ENCODE results near the gene ALPK3. TPM values are rescaled to one million over a fixed set of nuclear protein-coding genes. Genes with fewer than 3 reads are reported as not detected.

Gene ALPK3
- total and polyA plus RNA-seq, 2 donors, result 1.1 to 1.3 TPM

DNA sequence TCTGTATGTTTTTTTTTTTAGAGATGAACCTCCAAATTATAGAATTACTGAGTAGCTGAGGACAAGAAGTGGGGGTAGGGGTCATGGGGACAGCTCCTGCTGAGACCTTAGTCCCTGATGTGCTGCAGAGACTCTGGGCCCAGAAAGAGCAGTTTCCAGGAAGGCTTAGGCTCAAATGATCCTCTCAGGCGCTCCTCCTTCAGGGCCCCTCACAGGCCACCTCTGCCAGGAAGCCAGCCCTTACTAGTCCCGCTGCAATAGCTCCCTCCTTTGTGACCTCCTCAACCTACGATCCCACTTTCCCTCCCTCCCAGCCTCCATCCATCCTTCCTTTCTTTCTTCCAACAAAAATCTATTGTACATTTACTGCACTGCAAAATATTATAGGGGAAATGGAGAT lies 91.9 kb downstream of the ALPK3 start:
- no peak overlapping the region for H3K4me3 ChIP-seq (ENCODE audit: low read length in 2 of 2)
- no peak for DNase-seq (ENCODE audit: low read depth in 6 of 9, low spot score in 9 of 9)
- peaks cover 0 to 3% of the 10 kb centered on the region in 2 donors for H3K4me1 ChIP-seq (ENCODE audit: control insufficient read depth in 2 of 2, insufficient read depth in 2 of 2, low read length in 2 of 2)
- no peaks in the 10 kb centered on the region for H3K36me3 ChIP-seq (ENCODE audit: control insufficient read depth in 2 of 2, insufficient read depth in 2 of 2, low read length in 1 of 2)
- H3K27ac ChIP-seq (ENCODE audit: low read depth in 1 of 2, low read length in 1 of 2), result no peak overlapping the region
- H3K27me3 ChIP-seq (ENCODE audit: control insufficient read depth in 2 of 2, insufficient read depth in 1 of 2, low read length in 1 of 2), result no peaks in the 10 kb centered on the region
- 93% methylated on average over 3 of the region's 3 CpGs for WGBS
- no peaks in the 10 kb centered on the region for H3K9me3 ChIP-seq (ENCODE audit: control insufficient read depth in 2 of 2, insufficient read depth in 1 of 2, low read length in 1 of 2)

DNA sequence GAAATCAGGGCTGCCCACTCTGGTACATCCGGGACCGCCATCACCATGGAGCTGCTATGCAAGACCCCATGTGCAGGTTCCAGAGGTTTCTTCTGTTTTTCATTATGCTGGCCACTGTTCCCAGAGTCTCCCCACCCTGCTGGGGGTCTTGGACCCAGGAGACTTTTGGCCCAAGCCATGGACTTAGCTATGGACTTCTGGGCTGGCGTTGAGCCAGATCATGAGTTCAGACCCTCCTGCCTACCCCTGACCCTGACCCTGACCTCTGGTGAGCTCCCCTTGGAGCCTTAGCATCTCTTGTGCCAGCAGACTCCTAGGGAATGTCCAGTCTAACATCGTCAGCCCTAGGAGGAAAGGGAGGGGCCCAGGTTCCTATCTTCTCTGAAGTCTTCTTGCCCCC lies 92.6 kb downstream of the ALPK3 start:
- Histone ChIP-seq H3K9me3 (ENCODE audit: control insufficient read depth in 2 of 2, insufficient read depth in 1 of 2, low read length in 1 of 2) (no peaks in the 10 kb centered on the region), H3K4me3 (ENCODE audit: low read length in 2 of 2) (no peak overlapping the region), H3K27ac (ENCODE audit: low read depth in 1 of 2, low read length in 1 of 2) (no peak overlapping the region), H3K4me1 (ENCODE audit: control insufficient read depth in 2 of 2, insufficient read depth in 2 of 2, low read length in 2 of 2) (peaks cover 0 to 8% of the 10 kb centered on the region in 2 donors), H3K36me3 (ENCODE audit: control insufficient read depth in 2 of 2, insufficient read depth in 2 of 2, low read length in 1 of 2) (no peaks in the 10 kb centered on the region), H3K27me3 (ENCODE audit: control insufficient read depth in 2 of 2, insufficient read depth in 1 of 2, low read length in 1 of 2) (no peaks in the 10 kb centered on the region)
- DNase-seq (ENCODE audit: low read depth in 6 of 9, low spot score in 9 of 9), result no peak
- 92% methylated on average over 4 of the region's 4 CpGs for WGBS

DNA sequence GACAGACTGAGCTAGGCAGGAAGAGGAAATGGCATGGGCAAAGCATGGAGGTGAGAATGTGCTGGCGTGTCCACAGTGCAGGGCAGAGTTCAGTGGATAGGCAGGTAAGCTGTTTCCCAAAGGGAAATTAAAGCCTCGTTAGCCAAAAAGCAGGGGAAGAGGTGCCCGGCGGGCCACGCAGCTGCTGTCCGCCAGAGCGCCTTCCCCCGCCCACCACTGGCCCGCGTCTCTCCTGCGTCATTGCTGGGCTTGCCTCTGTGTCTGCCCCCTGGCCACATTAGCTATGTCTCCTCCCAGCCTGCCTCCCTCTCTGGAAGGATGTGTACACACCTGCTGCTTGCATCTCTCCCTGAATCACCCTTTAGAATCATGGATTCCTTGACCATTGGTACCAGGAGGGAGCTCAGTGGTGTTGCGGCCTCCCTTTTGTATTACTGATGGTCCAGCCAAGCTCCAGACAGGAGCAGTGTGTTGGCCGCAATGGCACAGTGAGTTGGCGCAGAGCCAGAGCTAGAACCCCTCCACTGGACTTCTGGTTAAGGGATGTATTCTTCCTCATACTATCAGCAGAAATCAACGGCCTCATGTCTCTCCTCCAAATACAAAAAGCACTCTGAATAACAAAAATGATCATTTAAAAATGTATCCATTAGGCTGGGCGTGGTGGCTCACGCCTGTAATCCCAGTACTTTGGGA lies 93.9 kb downstream of the ALPK3 start:
- H3K36me3 ChIP-seq (ENCODE audit: control insufficient read depth in 2 of 2, insufficient read depth in 2 of 2, low read length in 1 of 2), result no peaks in the 10 kb centered on the region
- no peaks in the 10 kb centered on the region for H3K9me3 ChIP-seq (ENCODE audit: control insufficient read depth in 2 of 2, insufficient read depth in 1 of 2, low read length in 1 of 2)
- 98% methylated on average over 17 of the region's 17 CpGs for WGBS
- H3K27me3 ChIP-seq (ENCODE audit: control insufficient read depth in 2 of 2, insufficient read depth in 1 of 2, low read length in 1 of 2), result no peaks in the 10 kb centered on the region
- peaks cover 0 to 14% of the 10 kb centered on the region in 2 donors for H3K4me1 ChIP-seq (ENCODE audit: control insufficient read depth in 2 of 2, insufficient read depth in 2 of 2, low read length in 2 of 2)
- H3K27ac ChIP-seq (ENCODE audit: low read depth in 1 of 2, low read length in 1 of 2), result no peak overlapping the region
- no peak for DNase-seq (ENCODE audit: low read depth in 6 of 9, low spot score in 9 of 9)
- no peak overlapping the region for H3K4me3 ChIP-seq (ENCODE audit: low read length in 2 of 2)

DNA sequence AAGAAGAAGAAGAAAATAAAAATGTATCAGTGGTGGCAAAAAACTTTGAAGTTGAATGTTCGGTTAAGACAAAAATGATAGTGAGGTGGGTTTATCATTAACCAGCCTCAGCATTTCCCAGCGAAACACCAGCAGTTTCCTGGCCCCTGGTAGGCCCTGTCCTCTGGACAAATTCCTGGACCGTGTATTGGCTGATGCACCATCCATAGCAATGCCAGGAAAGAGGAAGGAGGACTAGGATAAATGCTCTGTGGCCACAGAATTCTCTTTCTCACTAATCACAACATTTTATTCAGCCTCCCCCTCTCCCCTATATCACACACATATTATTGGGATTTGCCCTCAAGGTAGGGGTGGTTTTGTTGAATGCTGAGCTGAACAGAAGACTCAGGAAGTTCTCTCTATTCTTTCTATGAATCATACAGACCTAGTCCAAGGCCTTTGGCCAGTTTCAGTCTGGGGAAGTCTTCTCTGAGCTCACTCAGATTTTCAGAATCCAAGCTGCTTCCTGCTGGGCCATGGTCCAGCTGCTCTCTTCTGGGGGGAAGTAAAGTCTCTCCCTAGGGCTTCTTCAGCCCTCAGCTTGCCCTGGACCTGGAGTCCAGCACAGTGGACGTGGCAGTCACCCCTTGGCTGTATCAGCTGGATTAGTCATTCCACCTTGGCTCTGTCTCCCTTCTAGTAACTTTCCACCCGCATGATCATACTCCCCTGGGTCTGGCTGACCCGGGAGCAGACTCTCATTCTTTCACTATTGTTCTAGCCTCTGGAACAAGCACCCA lies 94.9 kb downstream of the ALPK3 start:
- Histone ChIP-seq H3K4me3 (ENCODE audit: low read length in 2 of 2) (no peak overlapping the region), H3K36me3 (ENCODE audit: control insufficient read depth in 2 of 2, insufficient read depth in 2 of 2, low read length in 1 of 2) (no peaks in the 10 kb centered on the region), H3K27me3 (ENCODE audit: control insufficient read depth in 2 of 2, insufficient read depth in 1 of 2, low read length in 1 of 2) (no peaks in the 10 kb centered on the region), H3K9me3 (ENCODE audit: control insufficient read depth in 2 of 2, insufficient read depth in 1 of 2, low read length in 1 of 2) (no peaks in the 10 kb centered on the region), H3K4me1 (ENCODE audit: control insufficient read depth in 2 of 2, insufficient read depth in 2 of 2, low read length in 2 of 2) (peaks cover 0 to 14% of the 10 kb centered on the region in 2 donors), H3K27ac (ENCODE audit: low read depth in 1 of 2, low read length in 1 of 2) (no peak overlapping the region)
- DNase-seq (ENCODE audit: low read depth in 6 of 9, low spot score in 9 of 9), result no peak
- 93% methylated on average over 6 of the region's 6 CpGs for WGBS

DNA sequence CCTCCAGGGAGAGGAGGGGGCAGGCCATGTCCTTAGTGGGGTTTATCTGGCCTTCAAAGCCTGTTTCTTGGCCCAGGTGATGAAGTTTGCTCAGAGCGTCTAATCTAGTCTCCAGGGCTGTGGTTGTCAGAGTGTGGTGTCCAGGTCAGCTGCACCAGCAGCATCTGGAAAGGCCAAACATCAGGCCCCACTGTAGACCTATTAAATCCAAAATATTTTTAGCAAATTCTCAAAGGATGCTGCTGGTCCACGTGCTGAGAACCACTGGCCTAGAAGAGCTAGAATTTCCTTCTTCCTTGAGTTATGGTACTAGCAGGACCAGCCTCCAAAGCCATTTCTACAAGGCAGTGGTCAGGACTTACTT lies 96.2 kb downstream of the ALPK3 start:
- no peak for DNase-seq (ENCODE audit: low read depth in 6 of 9, low spot score in 9 of 9)
- 96% methylated on average over 2 of the region's 2 CpGs for WGBS
- H3K4me1 ChIP-seq (ENCODE audit: control insufficient read depth in 2 of 2, insufficient read depth in 2 of 2, low read length in 2 of 2), result peaks cover 0 to 14% of the 10 kb centered on the region in 2 donors
- no peak overlapping the region for H3K27ac ChIP-seq (ENCODE audit: low read depth in 1 of 2, low read length in 1 of 2)
- no peak overlapping the region for H3K4me3 ChIP-seq (ENCODE audit: low read length in 2 of 2)
- no peaks in the 10 kb centered on the region for H3K36me3 ChIP-seq (ENCODE audit: control insufficient read depth in 2 of 2, insufficient read depth in 2 of 2, low read length in 1 of 2)
- H3K9me3 ChIP-seq (ENCODE audit: control insufficient read depth in 2 of 2, insufficient read depth in 1 of 2, low read length in 1 of 2), result no peaks in the 10 kb centered on the region
- H3K27me3 ChIP-seq (ENCODE audit: control insufficient read depth in 2 of 2, insufficient read depth in 1 of 2, low read length in 1 of 2), result no peaks in the 10 kb centered on the region

DNA sequence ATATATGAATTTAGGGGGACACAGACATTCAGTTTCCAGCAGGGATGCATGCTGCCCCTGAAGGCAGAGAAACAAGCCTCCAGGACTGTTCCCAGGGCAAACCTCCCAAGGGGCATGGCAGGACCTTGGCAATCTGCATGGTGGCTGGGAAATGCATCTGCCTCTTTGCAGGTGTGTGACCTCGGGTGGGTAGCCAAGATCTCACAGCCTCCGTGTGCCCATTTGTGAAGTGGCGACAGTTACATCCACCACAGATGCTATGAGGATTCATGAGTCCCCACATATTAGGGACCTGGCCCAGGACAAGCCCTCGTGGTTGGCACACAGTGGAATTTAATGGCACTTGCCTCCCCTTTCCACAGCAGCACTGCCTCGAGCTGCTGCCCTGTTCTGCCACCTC lies 97.2 kb downstream of the ALPK3 start:
- Histone ChIP-seq H3K9me3 (ENCODE audit: control insufficient read depth in 2 of 2, insufficient read depth in 1 of 2, low read length in 1 of 2) (no peaks in the 10 kb centered on the region), H3K27me3 (ENCODE audit: control insufficient read depth in 2 of 2, insufficient read depth in 1 of 2, low read length in 1 of 2) (no peaks in the 10 kb centered on the region), H3K27ac (ENCODE audit: low read depth in 1 of 2, low read length in 1 of 2) (no peak overlapping the region), H3K4me1 (ENCODE audit: control insufficient read depth in 2 of 2, insufficient read depth in 2 of 2, low read length in 2 of 2) (peaks cover 0 to 11% of the 10 kb centered on the region in 2 donors), H3K36me3 (ENCODE audit: control insufficient read depth in 2 of 2, insufficient read depth in 2 of 2, low read length in 1 of 2) (no peaks in the 10 kb centered on the region), H3K4me3 (ENCODE audit: low read length in 2 of 2) (no peak overlapping the region)
- DNase-seq (ENCODE audit: low read depth in 6 of 9, low spot score in 9 of 9), result no peak
- WGBS, result 67% methylated on average over 5 of the region's 5 CpGs

DNA sequence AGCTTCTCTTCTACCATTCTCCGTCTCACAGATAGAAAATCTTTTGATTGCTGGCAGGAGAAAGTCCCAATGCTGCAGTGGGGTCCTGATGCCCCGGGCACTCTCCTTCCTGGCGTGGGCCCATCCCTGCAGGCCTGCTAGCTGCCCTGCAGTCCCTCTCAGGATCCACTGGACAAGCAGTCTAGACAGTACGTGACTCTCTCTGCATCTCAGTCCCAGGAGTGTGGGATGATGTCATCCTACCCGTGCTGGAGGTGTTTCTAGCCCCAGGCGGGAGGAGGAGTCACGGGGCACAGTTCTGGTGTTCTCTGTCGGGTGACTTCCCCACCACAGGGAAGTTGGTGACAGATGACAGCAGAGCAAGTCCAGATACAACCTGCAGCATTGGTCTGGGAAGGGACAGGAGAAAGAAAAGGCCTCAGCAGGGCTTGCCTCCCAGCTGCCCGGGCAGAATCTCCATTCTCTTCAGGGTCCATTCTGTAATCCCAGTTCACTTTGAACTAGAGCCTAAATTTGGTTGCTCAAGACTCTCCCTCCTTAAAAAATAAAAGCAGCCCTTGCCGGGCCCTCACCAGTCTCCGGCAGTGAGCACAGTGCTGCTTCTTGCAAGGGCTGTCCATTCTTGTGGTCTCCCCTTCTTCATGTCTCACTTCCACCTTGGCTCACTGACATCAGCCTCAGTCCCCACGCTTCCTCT lies 97.9 kb downstream of the ALPK3 start:
- no peaks in the 10 kb centered on the region for H3K36me3 ChIP-seq (ENCODE audit: control insufficient read depth in 2 of 2, insufficient read depth in 2 of 2, low read length in 1 of 2)
- no peaks in the 10 kb centered on the region for H3K9me3 ChIP-seq (ENCODE audit: control insufficient read depth in 2 of 2, insufficient read depth in 1 of 2, low read length in 1 of 2)
- no peaks in the 10 kb centered on the region for H3K27me3 ChIP-seq (ENCODE audit: control insufficient read depth in 2 of 2, insufficient read depth in 1 of 2, low read length in 1 of 2)
- H3K4me1 ChIP-seq (ENCODE audit: control insufficient read depth in 2 of 2, insufficient read depth in 2 of 2, low read length in 2 of 2), result peaks cover 0 to 11% of the 10 kb centered on the region in 2 donors
- WGBS, result 53% methylated on average over 12 of the region's 12 CpGs
- DNase-seq (ENCODE audit: low read depth in 6 of 9, low spot score in 9 of 9), result peak in 7 of 9 donors; percentile 17 to 71 (median 35)
- H3K27ac ChIP-seq (ENCODE audit: low read depth in 1 of 2, low read length in 1 of 2), result no peak overlapping the region
- no peak overlapping the region for H3K4me3 ChIP-seq (ENCODE audit: low read length in 2 of 2)

DNA sequence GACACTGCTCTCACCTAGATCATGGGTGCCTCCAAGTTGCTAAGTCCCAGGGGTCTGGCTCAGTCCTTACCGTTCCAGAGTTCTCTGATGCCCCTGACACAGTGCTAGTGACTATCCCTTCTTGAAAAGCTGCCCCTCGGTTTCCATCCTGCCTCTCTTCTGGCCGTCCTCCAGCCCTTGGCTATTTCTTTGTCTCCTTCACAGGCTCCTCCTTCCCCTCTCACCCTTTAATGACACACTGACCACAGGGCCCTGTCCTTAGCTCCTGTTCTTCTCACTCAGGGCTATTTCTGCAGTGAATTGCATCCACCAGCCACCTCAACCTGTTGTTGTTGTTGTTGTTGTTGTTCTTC lies 98.4 kb downstream of the ALPK3 start:
- Histone ChIP-seq H3K36me3 (ENCODE audit: control insufficient read depth in 2 of 2, insufficient read depth in 2 of 2, low read length in 1 of 2) (no peaks in the 10 kb centered on the region), H3K27me3 (ENCODE audit: control insufficient read depth in 2 of 2, insufficient read depth in 1 of 2, low read length in 1 of 2) (no peaks in the 10 kb centered on the region), H3K4me1 (ENCODE audit: control insufficient read depth in 2 of 2, insufficient read depth in 2 of 2, low read length in 2 of 2) (peaks cover 0 to 11% of the 10 kb centered on the region in 2 donors), H3K27ac (ENCODE audit: low read depth in 1 of 2, low read length in 1 of 2) (no peak overlapping the region), H3K4me3 (ENCODE audit: low read length in 2 of 2) (no peak overlapping the region), H3K9me3 (ENCODE audit: control insufficient read depth in 2 of 2, insufficient read depth in 1 of 2, low read length in 1 of 2) (no peaks in the 10 kb centered on the region)
- no peak for DNase-seq (ENCODE audit: low read depth in 6 of 9, low spot score in 9 of 9)
- WGBS, result 93% methylated on average over 3 of the region's 3 CpGs

DNA sequence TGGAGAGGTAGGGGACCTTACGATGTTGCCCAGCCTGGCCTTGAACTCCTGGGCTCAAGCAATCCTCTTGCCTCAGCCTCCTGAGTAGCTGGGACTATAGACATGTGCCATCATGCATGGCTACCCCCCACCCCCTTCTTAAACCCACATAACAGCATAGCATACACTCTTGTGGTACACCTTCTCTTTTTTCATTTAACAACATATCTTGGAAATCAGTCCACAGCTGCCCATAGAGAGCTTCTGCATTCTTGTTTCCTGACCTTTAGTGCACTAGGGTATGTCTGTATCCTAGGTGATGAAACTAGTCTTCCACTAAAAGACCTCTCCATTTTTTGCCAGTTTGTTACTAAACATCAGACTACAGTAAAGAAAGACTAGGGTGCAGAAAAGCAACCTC lies 100.3 kb downstream of the ALPK3 start:
- DNase-seq (ENCODE audit: low read depth in 6 of 9, low spot score in 9 of 9), result no peak
- Histone ChIP-seq H3K9me3 (ENCODE audit: control insufficient read depth in 2 of 2, insufficient read depth in 1 of 2, low read length in 1 of 2) (no peaks in the 10 kb centered on the region), H3K4me3 (ENCODE audit: low read length in 2 of 2) (no peak overlapping the region), H3K36me3 (ENCODE audit: control insufficient read depth in 2 of 2, insufficient read depth in 2 of 2, low read length in 1 of 2) (no peaks in the 10 kb centered on the region), H3K4me1 (ENCODE audit: control insufficient read depth in 2 of 2, insufficient read depth in 2 of 2, low read length in 2 of 2) (peaks cover 0 to 11% of the 10 kb centered on the region in 2 donors), H3K27me3 (ENCODE audit: control insufficient read depth in 2 of 2, insufficient read depth in 1 of 2, low read length in 1 of 2) (no peaks in the 10 kb centered on the region), H3K27ac (ENCODE audit: low read depth in 1 of 2, low read length in 1 of 2) (no peak overlapping the region)
- 98% methylated on average over 1 of the region's 1 CpG for WGBS

All from thymus (tissue), 11 donors.